Caco-2 (cell line): Measurements from ENCODE around the gene RANGRF. TPM values are rescaled to one million over a fixed set of nuclear protein-coding genes. Genes with fewer than 3 reads are reported as not detected.

Source experiments
- BruUV-seq: library from RNA; stranded (reverse); fragments of 400-500 nt; replicated peaks from 2 replicates; lab custom pipeline; 2021; lab: Mats Ljungman, UMichigan
- CTCF ChIA-PET: fragments of 300-600 bp; sonication (Branson Sonifier 250); formaldehyde crosslinking; loops from one replicate; lab custom pipeline; 2022; ENCODE audit warnings: antibody characterized with exemption; lab: Charles Lee
- POLR2A ChIA-PET: fragments of 300-600 bp; sonication (Branson Sonifier 250); formaldehyde crosslinking; loops from one replicate; lab custom pipeline; 2022; ENCODE audit warnings: antibody characterized with exemption; lab: Charles Lee
- DNase-seq, 2 experiments: peaks; one replicate each; pipeline versions ENCODE4 v3.0.0 to v3.0.0-alpha.2; 2020 to 2022
- H3K27me3 ChIP-seq: replicated peaks from 2 replicates; pipeline ENCODE4 v1.6.0; 2011; ENCODE audit warnings: low read length; ENCODE audit not compliant: control insufficient read depth, insufficient read depth
- H3K36me3 ChIP-seq: 2 replicates; pipeline ENCODE4 v1.5.1; 2011; ENCODE audit warnings: low read length; ENCODE audit not compliant: control insufficient read depth, insufficient read depth
- H3K4me1 ChIP-seq: fragments of 250-450 bp; sonication (Bioruptor Pico); 2 replicates; pipeline ENCODE4 v1.5.1; 2020; ENCODE audit warnings: mild to moderate bottlenecking
- H3K4me3 ChIP-seq: 2 replicates; pipeline ENCODE4 v1.5.1; 2011; ENCODE audit warnings: low read depth, mild to moderate bottlenecking, control low read depth, low read length
- H3K9me3 ChIP-seq: fragments of 250-450 bp; sonication (Bioruptor Pico); 2 replicates; pipeline ENCODE4 v1.5.1; 2020; ENCODE audit warnings: mild to moderate bottlenecking, moderate library complexity
- H3K27ac Mint-ChIP-seq: one replicate; pipeline ENCODE4 v1.8.0; 2022; ENCODE audit warnings: mixed read lengths; ENCODE audit not compliant: unreplicated experiment
- H3K27me3 Mint-ChIP-seq: one replicate; pipeline ENCODE4 v1.8.0; 2022; ENCODE audit warnings: mixed read lengths; ENCODE audit not compliant: insufficient read depth, unreplicated experiment
- H3K36me3 Mint-ChIP-seq: one replicate; pipeline ENCODE4 v1.8.0; 2022; ENCODE audit warnings: mild to moderate bottlenecking, mixed read lengths; ENCODE audit not compliant: insufficient read depth, unreplicated experiment
- H3K4me1 Mint-ChIP-seq: one replicate; pipeline ENCODE4 v1.8.0; 2022; ENCODE audit warnings: low read depth, mixed read lengths; ENCODE audit not compliant: unreplicated experiment
- H3K4me3 Mint-ChIP-seq: one replicate; pipeline ENCODE4 v1.8.0; 2022; ENCODE audit warnings: mild to moderate bottlenecking, moderate library complexity, mixed read lengths; ENCODE audit not compliant: unreplicated experiment
- H3K9me3 Mint-ChIP-seq: one replicate; pipeline ENCODE4 v1.8.0; 2022; ENCODE audit warnings: mixed read lengths; ENCODE audit not compliant: unreplicated experiment
- CTCF ChIP-seq, 2 experiments: fragments of 200-600 bp in 1 of 2; IDR thresholded peaks; 1 replicate in 1 of 2; 2 replicates in 1 of 2; pipeline versions ENCODE4 v1.5.1 to v1.8.0; 2011 to 2022; ENCODE audit warnings: antibody characterized with exemption in 1 of 2, control low read depth in 1 of 2, inconsistent platforms in 1 of 2, low read depth in 1 of 2, low read length in 1 of 2, mild to moderate bottlenecking in 1 of 2, moderate library complexity in 1 of 2; ENCODE audit not compliant: insufficient read depth in 1 of 2, severe bottlenecking in 1 of 2, unreplicated experiment in 1 of 2
- intact Hi-C: fragments of 100-400 bp; cut with micrococcal nuclease; formaldehyde crosslinking; loops from one replicate; pipeline ENCODE4 v1.10.0; 2022; ENCODE audit not compliant: unreplicated experiment
- total RNA-seq: library from RNA; stranded (reverse); gene quantifications from 2 replicates; pipeline ENCODE4 v1.2.3, GENCODE V29; 2022

Gene RANGRF
- total RNA-seq, 1 experiment from 2014 or later, result 13.2 TPM

GRCh38 chr17:8272421-8272820 is 16.0 kb upstream of the RANGRF start:
- H3K4me3 ChIP-seq, result no peak overlapping the region
- intact Hi-C loops, result no loop called here

GRCh38 chr17:8273884-8274444 is 14.5 kb upstream of the RANGRF start:
- H3K4me1 ChIP-seq, result no peaks in the 10 kb centered on the region
- Mint-ChIP-seq H3K36me3 (no peaks in the 10 kb centered on the region), H3K27ac (no peak overlapping the region), H3K9me3 (no peaks in the 10 kb centered on the region), H3K4me3 (no peak overlapping the region), H3K27me3 (no peaks in the 10 kb centered on the region), H3K4me1 (peaks cover 7% of the 10 kb centered on the region)
- no peak for TF ChIP-seq CTCF (IDR thresholded peaks at IDR 0.05; ENCODE audit: insufficient read depth in 1 of 2, low read depth in 1 of 2, low read length in 1 of 2, severe bottlenecking in 1 of 2, unreplicated experiment in 1 of 2)
- ChIA-PET POLR2A (no interaction called here), CTCF (no interaction called here)
- BruUV-seq, result no TSS peak
- H3K4me3 ChIP-seq, result no peak overlapping the region
- no peaks in the 10 kb centered on the region for H3K36me3 ChIP-seq
- DNase-seq, result peak in 1 of 2 experiments; percentile 10
- intact Hi-C loops, result no loop called here
- no peaks in the 10 kb centered on the region for H3K9me3 ChIP-seq
- no peaks in the 10 kb centered on the region for H3K27me3 ChIP-seq

More at GRCh38 chr17:8272421-8272820, 16.0 kb upstream of the RANGRF start:
- H3K36me3 Mint-ChIP-seq, result no peaks in the 10 kb centered on the region
- Histone ChIP-seq H3K36me3 (no peaks in the 10 kb centered on the region), H3K9me3 (no peaks in the 10 kb centered on the region), H3K4me1 (no peaks in the 10 kb centered on the region), H3K27me3 (no peaks in the 10 kb centered on the region)
- BruUV-seq, result no TSS peak
- no peaks in the 10 kb centered on the region for H3K9me3 Mint-ChIP-seq
- POLR2A ChIA-PET, result no interaction called here
- CTCF ChIA-PET, result no interaction called here
- H3K27ac Mint-ChIP-seq, result no peak overlapping the region
- H3K4me1 Mint-ChIP-seq, result peaks cover 7% of the 10 kb centered on the region
- no peak for TF ChIP-seq CTCF (IDR thresholded peaks at IDR 0.05; ENCODE audit: insufficient read depth in 1 of 2, low read depth in 1 of 2, low read length in 1 of 2, severe bottlenecking in 1 of 2, unreplicated experiment in 1 of 2)
- DNase-seq, result no peak
- H3K27me3 Mint-ChIP-seq, result no peaks in the 10 kb centered on the region
- H3K4me3 Mint-ChIP-seq, result no peak overlapping the region

- no peak overlapping the region for H3K4me3 Mint-ChIP-seq
- H3K27me3 ChIP-seq, result no peaks in the 10 kb centered on the region
- no peak for DNase-seq
- BruUV-seq, result no TSS peak
- CTCF ChIA-PET, result no interaction called here
- intact Hi-C loops, result no loop called here
- H3K4me3 ChIP-seq, result no peak overlapping the region
- no peaks in the 10 kb centered on the region for H3K36me3 Mint-ChIP-seq
- H3K27ac Mint-ChIP-seq, result no peak overlapping the region
- no peaks in the 10 kb centered on the region for H3K4me1 ChIP-seq
- peaks cover 7% of the 10 kb centered on the region for H3K4me1 Mint-ChIP-seq
- POLR2A ChIA-PET, result no interaction called here
- no peak for TF ChIP-seq CTCF (IDR thresholded peaks at IDR 0.05; ENCODE audit: insufficient read depth in 1 of 2, low read depth in 1 of 2, low read length in 1 of 2, severe bottlenecking in 1 of 2, unreplicated experiment in 1 of 2)
- H3K9me3 ChIP-seq, result no peaks in the 10 kb centered on the region
- H3K27me3 Mint-ChIP-seq, result no peaks in the 10 kb centered on the region
- no peaks in the 10 kb centered on the region for H3K9me3 Mint-ChIP-seq
- H3K36me3 ChIP-seq, result no peaks in the 10 kb centered on the region
Measured at GRCh38 chr17:8274816-8275215, 13.7 kb upstream of the RANGRF start.
